GM23338 (cell line): ENCODE data around the gene GZF1. TPM values are rescaled to one million over a fixed set of nuclear protein-coding genes. Genes with fewer than 3 reads are reported as not detected.

ENCODE experiments used
- ATAC-seq: fragments of 200-7000 bp; cut with Tn5 transposase; 3 replicates; pipeline ENCODE4 v1.9.1; 2020
- DNase-seq: peaks from one replicate; pipeline ENCODE4 v3.0.0-alpha.2; 2015; ENCODE audit warnings: low spot score
- H2AFZ ChIP-seq: fragments of 200-600 bp; sonication (generic); 2 replicates; pipeline ENCODE4 v1.8.0; 2016; ENCODE audit warnings: antibody characterized with exemption, mild to moderate bottlenecking, moderate library complexity
- H3F3A ChIP-seq: fragments of 200-600 bp; sonication (generic); replicated peaks from 2 replicates; pipeline ENCODE4 v1.8.0; 2017; ENCODE audit warnings: antibody characterized with exemption, mixed run types, low read depth
- H3K27ac ChIP-seq: fragments of 200-600 bp; sonication (generic); 2 replicates; pipeline ENCODE4 v1.6.1; 2016; ENCODE audit warnings: low read depth
- H3K27me3 ChIP-seq: fragments of 200-600 bp; sonication (generic); 2 replicates; pipeline ENCODE4 v1.8.0; 2016; ENCODE audit warnings: mild to moderate bottlenecking, mixed run types, moderate library complexity; ENCODE audit not compliant: insufficient read depth
- H3K36me3 ChIP-seq: fragments of 200-600 bp; sonication (generic); 2 replicates; pipeline ENCODE4 v1.8.0; 2016; ENCODE audit warnings: mild to moderate bottlenecking; ENCODE audit not compliant: insufficient read depth
- H3K4me1 ChIP-seq: fragments of 200-600 bp; sonication (generic); 2 replicates; pipeline ENCODE4 v1.8.0; 2016; ENCODE audit warnings: mild to moderate bottlenecking, moderate library complexity; ENCODE audit not compliant: insufficient read depth
- H3K4me2 ChIP-seq: fragments of 200-600 bp; sonication (generic); 2 replicates; pipeline ENCODE4 v1.7.1; 2017; ENCODE audit warnings: mixed run types
- H3K4me3 ChIP-seq: fragments of 200-600 bp; sonication (generic); 2 replicates; pipeline ENCODE4 v1.6.1; 2016; ENCODE audit warnings: mixed run types
- H3K79me2 ChIP-seq: fragments of 200-600 bp; sonication (generic); replicated peaks from 2 replicates; pipeline ENCODE4 v1.8.0; 2017; ENCODE audit warnings: mild to moderate bottlenecking; ENCODE audit not compliant: insufficient read depth
- H3K9me2 ChIP-seq: fragments of 200-600 bp; sonication (generic); 2 replicates; pipeline ENCODE4 v1.8.0; 2017; ENCODE audit not compliant: insufficient read depth
- H4K20me1 ChIP-seq: fragments of 200-600 bp; sonication (generic); replicated peaks from 2 replicates; pipeline ENCODE4 v1.8.0; 2017; ENCODE audit warnings: mild to moderate bottlenecking; ENCODE audit not compliant: insufficient read depth
- H3K27ac Mint-ChIP-seq: 2 replicates; pipeline ENCODE4 v1.8.0; 2020; ENCODE audit warnings: inconsistent platforms, mild to moderate bottlenecking, moderate library complexity, mixed read lengths
- H3K27me3 Mint-ChIP-seq: 3 replicates; pipeline ENCODE4 v1.8.0; 2022; ENCODE audit warnings: low read depth, mild to moderate bottlenecking, moderate library complexity, mixed read lengths, inconsistent platforms; ENCODE audit not compliant: insufficient read depth, poor library complexity
- H3K36me3 Mint-ChIP-seq: 3 replicates; pipeline ENCODE4 v1.8.0; 2021; ENCODE audit warnings: low read depth, mild to moderate bottlenecking, inconsistent platforms, moderate library complexity, mixed read lengths
- H3K4me1 Mint-ChIP-seq: 3 replicates; pipeline ENCODE4 v1.8.0; 2020; ENCODE audit warnings: mild to moderate bottlenecking, inconsistent platforms, mixed read lengths
- H3K4me3 Mint-ChIP-seq: 3 replicates; pipeline ENCODE4 v1.8.0; 2021; ENCODE audit warnings: moderate library complexity, mild to moderate bottlenecking, inconsistent platforms, mixed read lengths
- H3K9me3 Mint-ChIP-seq: 3 replicates; pipeline ENCODE4 v1.8.0; 2020; ENCODE audit warnings: moderate library complexity, mild to moderate bottlenecking, inconsistent platforms, mixed read lengths
- CREB1 ChIP-seq: fragments of 250-450 bp; sonication (Bioruptor Pico); IDR thresholded peaks from 2 replicates; pipeline ENCODE4 v1.5.0; 2020; ENCODE audit warnings: low read depth, mild to moderate bottlenecking, moderate library complexity
- EZH2 ChIP-seq: fragments of 200-600 bp; sonication (generic); IDR thresholded peaks from one replicate; pipeline ENCODE4 v1.8.0; 2017; ENCODE audit warnings: antibody characterized with exemption, mild to moderate bottlenecking, low read depth; ENCODE audit not compliant: unreplicated experiment
- EZH2phosphoT487 ChIP-seq: fragments of 200-600 bp; sonication (generic); IDR thresholded peaks from one replicate; pipeline ENCODE4 v1.8.1; 2018; ENCODE audit warnings: antibody characterized with exemption; ENCODE audit not compliant: unreplicated experiment
- JUNB ChIP-seq: IDR thresholded peaks from one replicate; pipeline ENCODE4 v1.6.1; 2016; ENCODE audit warnings: antibody characterized with exemption; ENCODE audit not compliant: unreplicated experiment
- NANOG ChIP-seq: IDR thresholded peaks from 2 replicates; pipeline ENCODE4 v1.6.1; 2016; ENCODE audit warnings: antibody characterized with exemption, borderline replicate concordance
- POLR2AphosphoS5 ChIP-seq: IDR thresholded peaks from 2 replicates; pipeline ENCODE4 v1.6.1; 2016; ENCODE audit warnings: antibody characterized with exemption, low read depth
- STAT1 ChIP-seq: IDR thresholded peaks from one replicate; pipeline ENCODE4 v1.6.1; 2016; ENCODE audit warnings: antibody characterized with exemption; ENCODE audit not compliant: unreplicated experiment
- ZNF114 ChIP-seq: fragments of 250-450 bp; sonication (Bioruptor Pico); IDR thresholded peaks from 2 replicates; pipeline ENCODE4 v1.5.0; 2020; ENCODE audit warnings: mild to moderate bottlenecking, moderate library complexity
- ZNF331 ChIP-seq: fragments of 250-450 bp; sonication (Bioruptor Pico); IDR thresholded peaks from 2 replicates; pipeline ENCODE4 v1.5.0; 2020; ENCODE audit warnings: low read depth, mild to moderate bottlenecking, moderate library complexity
- polyA plus RNA-seq: library from polyadenylated mRNA; unstranded; fragments of >200 nt; fragmentation: Nextera tagmentation; extraction: Ambion mirVana; gene quantifications from 2 replicates; pipeline ENCODE4 v1.2.1, GENCODE V29; 2016
- total RNA-seq: library from RNA; depleted of rRNA; stranded (reverse); fragments of >200 nt; shearing (Covaris generic); gene quantifications from 2 replicates; pipeline ENCODE4 v1.2.3, GENCODE V29; 2014
- TF ChIP-seq, protein P1 (sequence below): IDR thresholded peaks from 2 replicates; pipeline ENCODE4 v1.6.1; 2016; ENCODE audit warnings: antibody characterized with exemption
- TF ChIP-seq, protein P2 (sequence below), 2 experiments: fragments of 200-600 bp in 1 of 2; sonication (generic) in 1 of 2; conservative IDR thresholded peaks; 2 replicates each; pipeline versions ENCODE4 v1.5.1 to v1.6.1; 2016 to 2017; ENCODE audit warnings: antibody characterized with exemption in 2 of 2, low read depth in 2 of 2, mild to moderate bottlenecking in 2 of 2, moderate library complexity in 1 of 2
- TF ChIP-seq, protein P3 (sequence below): fragments of 250-450 bp; sonication (Bioruptor Pico); IDR thresholded peaks from 2 replicates; pipeline ENCODE4 v1.5.0; 2020; ENCODE audit warnings: mild to moderate bottlenecking, moderate library complexity

The GZF1 gene
- total and polyA plus RNA-seq, 2 experiments from 2014 or later = 4.2 to 15.7 TPM

DNA sequence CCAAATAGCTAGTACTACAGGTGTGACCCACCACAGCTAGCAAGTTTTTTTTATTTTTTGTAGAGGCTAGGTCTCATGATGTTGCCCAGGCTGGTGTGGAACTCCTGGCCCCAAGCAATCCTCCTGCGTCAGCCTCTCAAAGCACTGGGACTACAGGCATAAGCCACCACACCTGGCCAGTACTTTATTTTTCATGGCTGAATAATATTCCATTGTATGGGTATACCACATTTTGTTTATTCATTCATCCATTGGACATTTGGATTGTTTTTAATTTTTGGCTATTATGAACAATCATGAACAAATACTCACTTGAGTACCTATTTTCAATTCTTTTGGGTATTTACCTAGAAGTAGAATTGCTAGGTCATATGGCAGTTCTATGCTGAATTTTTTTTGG, 18.4 kb upstream of the GZF1 start:
- no peak overlapping the region for H3K4me3 Mint-ChIP-seq
- no peak overlapping the region for H3K27ac Mint-ChIP-seq
- peaks cover 10% of the 10 kb centered on the region for H3K27me3 Mint-ChIP-seq
- Histone ChIP-seq H3K27ac (no peak overlapping the region), H3K4me2 (no peak overlapping the region), H4K20me1 (no peaks in the 10 kb centered on the region), H3K4me1 (peaks cover 6% of the 10 kb centered on the region), H3K79me2 (no peaks in the 10 kb centered on the region), H3K4me3 (no peak overlapping the region), H3K36me3 (no peaks in the 10 kb centered on the region), H3K9me2 (no peaks in the 10 kb centered on the region), H3K27me3 (no peaks in the 10 kb centered on the region), H2AFZ (no peak overlapping the region), H3F3A (no peaks in the 10 kb centered on the region)
- H3K4me1 Mint-ChIP-seq = peaks cover 9% of the 10 kb centered on the region
- DNase-seq = no peak
- no peak for ATAC-seq
- TF ChIP-seq NANOG (no peak), JUNB (no peak), CREB1 (CRISPR knock-in tag) (no peak), ZNF331 (CRISPR knock-in tag) (no peak), ZNF114 (CRISPR knock-in tag) (no peak), STAT1 (no peak), POLR2AphosphoS5 (no peak), EZH2phosphoT487 (no peak), EZH2 (no peak)
- TF ChIP-seq, protein P1, sequence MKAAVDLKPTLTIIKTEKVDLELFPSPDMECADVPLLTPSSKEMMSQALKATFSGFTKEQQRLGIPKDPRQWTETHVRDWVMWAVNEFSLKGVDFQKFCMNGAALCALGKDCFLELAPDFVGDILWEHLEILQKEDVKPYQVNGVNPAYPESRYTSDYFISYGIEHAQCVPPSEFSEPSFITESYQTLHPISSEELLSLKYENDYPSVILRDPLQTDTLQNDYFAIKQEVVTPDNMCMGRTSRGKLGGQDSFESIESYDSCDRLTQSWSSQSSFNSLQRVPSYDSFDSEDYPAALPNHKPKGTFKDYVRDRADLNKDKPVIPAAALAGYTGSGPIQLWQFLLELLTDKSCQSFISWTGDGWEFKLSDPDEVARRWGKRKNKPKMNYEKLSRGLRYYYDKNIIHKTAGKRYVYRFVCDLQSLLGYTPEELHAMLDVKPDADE = no peak
- TF ChIP-seq, protein P2, sequence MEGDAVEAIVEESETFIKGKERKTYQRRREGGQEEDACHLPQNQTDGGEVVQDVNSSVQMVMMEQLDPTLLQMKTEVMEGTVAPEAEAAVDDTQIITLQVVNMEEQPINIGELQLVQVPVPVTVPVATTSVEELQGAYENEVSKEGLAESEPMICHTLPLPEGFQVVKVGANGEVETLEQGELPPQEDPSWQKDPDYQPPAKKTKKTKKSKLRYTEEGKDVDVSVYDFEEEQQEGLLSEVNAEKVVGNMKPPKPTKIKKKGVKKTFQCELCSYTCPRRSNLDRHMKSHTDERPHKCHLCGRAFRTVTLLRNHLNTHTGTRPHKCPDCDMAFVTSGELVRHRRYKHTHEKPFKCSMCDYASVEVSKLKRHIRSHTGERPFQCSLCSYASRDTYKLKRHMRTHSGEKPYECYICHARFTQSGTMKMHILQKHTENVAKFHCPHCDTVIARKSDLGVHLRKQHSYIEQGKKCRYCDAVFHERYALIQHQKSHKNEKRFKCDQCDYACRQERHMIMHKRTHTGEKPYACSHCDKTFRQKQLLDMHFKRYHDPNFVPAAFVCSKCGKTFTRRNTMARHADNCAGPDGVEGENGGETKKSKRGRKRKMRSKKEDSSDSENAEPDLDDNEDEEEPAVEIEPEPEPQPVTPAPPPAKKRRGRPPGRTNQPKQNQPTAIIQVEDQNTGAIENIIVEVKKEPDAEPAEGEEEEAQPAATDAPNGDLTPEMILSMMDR (conservative IDR thresholded peaks at IDR 0.05; ENCODE audit: low read depth in 2 of 2) = no peak
- TF ChIP-seq, protein P3, sequence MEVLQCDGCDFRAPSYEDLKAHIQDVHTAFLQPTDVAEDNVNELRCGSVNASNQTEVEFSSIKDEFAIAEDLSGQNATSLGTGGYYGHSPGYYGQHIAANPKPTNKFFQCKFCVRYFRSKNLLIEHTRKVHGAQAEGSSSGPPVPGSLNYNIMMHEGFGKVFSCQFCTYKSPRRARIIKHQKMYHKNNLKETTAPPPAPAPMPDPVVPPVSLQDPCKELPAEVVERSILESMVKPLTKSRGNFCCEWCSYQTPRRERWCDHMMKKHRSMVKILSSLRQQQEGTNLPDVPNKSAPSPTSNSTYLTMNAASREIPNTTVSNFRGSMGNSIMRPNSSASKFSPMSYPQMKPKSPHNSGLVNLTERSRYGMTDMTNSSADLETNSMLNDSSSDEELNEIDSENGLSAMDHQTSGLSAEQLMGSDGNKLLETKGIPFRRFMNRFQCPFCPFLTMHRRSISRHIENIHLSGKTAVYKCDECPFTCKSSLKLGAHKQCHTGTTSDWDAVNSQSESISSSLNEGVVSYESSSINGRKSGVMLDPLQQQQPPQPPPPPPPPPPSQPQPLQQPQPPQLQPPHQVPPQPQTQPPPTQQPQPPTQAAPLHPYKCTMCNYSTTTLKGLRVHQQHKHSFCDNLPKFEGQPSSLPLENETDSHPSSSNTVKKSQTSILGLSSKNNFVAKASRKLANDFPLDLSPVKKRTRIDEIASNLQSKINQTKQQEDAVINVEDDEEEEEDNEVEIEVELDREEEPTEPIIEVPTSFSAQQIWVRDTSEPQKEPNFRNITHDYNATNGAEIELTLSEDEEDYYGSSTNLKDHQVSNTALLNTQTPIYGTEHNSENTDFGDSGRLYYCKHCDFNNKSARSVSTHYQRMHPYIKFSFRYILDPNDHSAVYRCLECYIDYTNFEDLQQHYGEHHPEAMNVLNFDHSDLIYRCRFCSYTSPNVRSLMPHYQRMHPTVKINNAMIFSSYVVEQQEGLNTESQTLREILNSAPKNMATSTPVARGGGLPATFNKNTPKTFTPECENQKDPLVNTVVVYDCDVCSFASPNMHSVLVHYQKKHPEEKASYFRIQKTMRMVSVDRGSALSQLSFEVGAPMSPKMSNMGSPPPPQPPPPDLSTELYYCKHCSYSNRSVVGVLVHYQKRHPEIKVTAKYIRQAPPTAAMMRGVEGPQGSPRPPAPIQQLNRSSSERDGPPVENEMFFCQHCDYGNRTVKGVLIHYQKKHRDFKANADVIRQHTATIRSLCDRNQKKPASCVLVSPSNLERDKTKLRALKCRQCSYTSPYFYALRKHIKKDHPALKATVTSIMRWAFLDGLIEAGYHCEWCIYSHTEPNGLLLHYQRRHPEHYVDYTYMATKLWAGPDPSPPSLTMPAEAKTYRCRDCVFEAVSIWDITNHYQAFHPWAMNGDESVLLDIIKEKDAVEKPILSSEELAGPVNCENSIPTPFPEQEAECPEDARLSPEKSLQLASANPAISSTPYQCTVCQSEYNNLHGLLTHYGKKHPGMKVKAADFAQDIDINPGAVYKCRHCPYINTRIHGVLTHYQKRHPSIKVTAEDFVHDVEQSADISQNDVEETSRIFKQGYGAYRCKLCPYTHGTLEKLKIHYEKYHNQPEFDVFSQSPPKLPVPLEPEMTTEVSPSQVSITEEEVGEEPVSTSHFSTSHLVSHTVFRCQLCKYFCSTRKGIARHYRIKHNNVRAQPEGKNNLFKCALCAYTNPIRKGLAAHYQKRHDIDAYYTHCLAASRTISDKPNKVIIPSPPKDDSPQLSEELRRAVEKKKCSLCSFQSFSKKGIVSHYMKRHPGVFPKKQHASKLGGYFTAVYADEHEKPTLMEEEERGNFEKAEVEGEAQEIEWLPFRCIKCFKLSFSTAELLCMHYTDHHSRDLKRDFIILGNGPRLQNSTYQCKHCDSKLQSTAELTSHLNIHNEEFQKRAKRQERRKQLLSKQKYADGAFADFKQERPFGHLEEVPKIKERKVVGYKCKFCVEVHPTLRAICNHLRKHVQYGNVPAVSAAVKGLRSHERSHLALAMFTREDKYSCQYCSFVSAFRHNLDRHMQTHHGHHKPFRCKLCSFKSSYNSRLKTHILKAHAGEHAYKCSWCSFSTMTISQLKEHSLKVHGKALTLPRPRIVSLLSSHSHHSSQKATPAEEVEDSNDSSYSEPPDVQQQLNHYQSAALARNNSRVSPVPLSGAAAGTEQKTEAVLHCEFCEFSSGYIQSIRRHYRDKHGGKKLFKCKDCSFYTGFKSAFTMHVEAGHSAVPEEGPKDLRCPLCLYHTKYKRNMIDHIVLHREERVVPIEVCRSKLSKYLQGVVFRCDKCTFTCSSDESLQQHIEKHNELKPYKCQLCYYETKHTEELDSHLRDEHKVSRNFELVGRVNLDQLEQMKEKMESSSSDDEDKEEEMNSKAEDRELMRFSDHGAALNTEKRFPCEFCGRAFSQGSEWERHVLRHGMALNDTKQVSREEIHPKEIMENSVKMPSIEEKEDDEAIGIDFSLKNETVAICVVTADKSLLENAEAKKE (CRISPR knock-in tag) = no peak
- H3K36me3 Mint-ChIP-seq = no peaks in the 10 kb centered on the region
- H3K9me3 Mint-ChIP-seq = peaks cover 7% of the 10 kb centered on the region; the same call in 1 of the 3 replicates
